ENCODE data around the gene CMTM5.

Gene CMTM5

DNA sequence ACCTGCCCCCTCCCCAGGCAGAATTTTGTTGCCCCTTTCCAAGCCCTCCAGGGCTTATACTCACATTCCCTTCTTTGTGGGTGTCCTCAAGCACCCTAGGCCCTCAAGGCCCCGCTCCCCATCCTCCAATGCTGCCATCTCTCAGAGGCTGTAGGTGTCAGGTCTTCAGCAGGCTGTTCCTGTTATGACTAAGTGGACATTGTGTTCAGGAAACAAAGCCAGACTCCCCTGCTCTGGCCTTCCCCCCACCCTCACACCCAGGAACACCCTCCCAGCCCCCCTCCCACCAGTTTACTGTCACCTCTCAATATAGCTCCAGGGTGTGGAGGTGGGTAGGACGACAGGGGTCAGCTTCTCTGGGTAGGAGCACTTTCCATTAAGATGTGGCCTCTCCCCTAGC lies 32.6 kb downstream of the CMTM5 start:
- Histone ChIP-seq H3F3A (ENCODE audit: control insufficient read depth, insufficient read depth) (no peaks in the 10 kb centered on the region), H3K27ac (ENCODE audit: low read depth, low read length) (no peak overlapping the region), H3K4me2 (ENCODE audit: low read length) (no peak overlapping the region), H3K9me2 (replicated peaks; ENCODE audit: control insufficient read depth, low read length) (no peaks in the 10 kb centered on the region), H3K36me3 (ENCODE audit: control insufficient read depth, low read length) (no peaks in the 10 kb centered on the region), H3K79me2 (ENCODE audit: control insufficient read depth, low read length) (no peaks in the 10 kb centered on the region), H3K4me3 (ENCODE audit: low read length) (no peak overlapping the region), H3K27me3 (ENCODE audit: control insufficient read depth, low read length) (no peaks in the 10 kb centered on the region), H3K4me1 (ENCODE audit: control insufficient read depth, low read length) (no peaks in the 10 kb centered on the region), H4K20me1 (ENCODE audit: control insufficient read depth, insufficient read depth, low read depth, low read length) (no peaks in the 10 kb centered on the region), H3K9me3 (ENCODE audit: control insufficient read depth, insufficient read depth, low read length) (no peaks in the 10 kb centered on the region)
- TF ChIP-seq EZH2phosphoT487 (IDR thresholded peaks at IDR 0.05; ENCODE audit: borderline replicate concordance, low read length) = no peak
- TF ChIP-seq, protein P1, sequence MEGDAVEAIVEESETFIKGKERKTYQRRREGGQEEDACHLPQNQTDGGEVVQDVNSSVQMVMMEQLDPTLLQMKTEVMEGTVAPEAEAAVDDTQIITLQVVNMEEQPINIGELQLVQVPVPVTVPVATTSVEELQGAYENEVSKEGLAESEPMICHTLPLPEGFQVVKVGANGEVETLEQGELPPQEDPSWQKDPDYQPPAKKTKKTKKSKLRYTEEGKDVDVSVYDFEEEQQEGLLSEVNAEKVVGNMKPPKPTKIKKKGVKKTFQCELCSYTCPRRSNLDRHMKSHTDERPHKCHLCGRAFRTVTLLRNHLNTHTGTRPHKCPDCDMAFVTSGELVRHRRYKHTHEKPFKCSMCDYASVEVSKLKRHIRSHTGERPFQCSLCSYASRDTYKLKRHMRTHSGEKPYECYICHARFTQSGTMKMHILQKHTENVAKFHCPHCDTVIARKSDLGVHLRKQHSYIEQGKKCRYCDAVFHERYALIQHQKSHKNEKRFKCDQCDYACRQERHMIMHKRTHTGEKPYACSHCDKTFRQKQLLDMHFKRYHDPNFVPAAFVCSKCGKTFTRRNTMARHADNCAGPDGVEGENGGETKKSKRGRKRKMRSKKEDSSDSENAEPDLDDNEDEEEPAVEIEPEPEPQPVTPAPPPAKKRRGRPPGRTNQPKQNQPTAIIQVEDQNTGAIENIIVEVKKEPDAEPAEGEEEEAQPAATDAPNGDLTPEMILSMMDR (IDR thresholded peaks at IDR 0.05; ENCODE audit: low read depth, low read length, poor library complexity, severe bottlenecking) = no peak

DNA sequence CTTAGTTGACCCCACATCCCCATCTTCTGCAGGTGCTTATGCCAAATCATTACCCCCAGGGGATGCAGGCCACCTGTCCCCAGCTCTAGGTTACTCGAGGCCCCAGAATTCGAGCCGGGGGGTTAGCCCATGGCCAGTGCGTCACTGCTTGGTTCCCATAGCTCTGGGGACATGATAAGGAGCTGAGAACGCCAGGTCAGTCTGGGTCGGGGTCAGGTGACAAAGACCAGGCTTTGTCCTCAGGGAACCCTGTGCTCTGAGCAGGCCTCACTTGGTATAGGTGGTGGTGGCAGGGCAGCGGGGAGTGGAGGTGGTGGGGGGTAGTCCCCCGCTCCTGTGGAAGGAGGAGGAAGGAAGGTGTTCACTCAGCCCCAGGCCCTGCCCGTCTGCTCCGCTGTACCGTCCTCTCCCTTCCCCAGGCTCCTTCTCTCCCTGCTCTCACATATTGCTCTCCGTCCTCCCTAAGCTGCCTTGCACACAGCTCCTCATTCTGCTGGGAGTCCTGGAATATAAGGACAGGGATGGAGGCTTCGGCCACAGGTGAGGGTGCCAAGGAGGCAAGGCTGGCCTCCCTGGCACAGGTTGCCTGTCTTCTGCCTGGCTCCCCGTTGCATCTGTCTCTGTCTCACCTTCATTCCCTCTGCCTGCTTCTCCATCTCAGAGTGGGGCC lies 33.3 kb downstream of the CMTM5 start:
- Histone ChIP-seq H3K36me3 (ENCODE audit: control insufficient read depth, low read length) (no peaks in the 10 kb centered on the region), H3K9me3 (ENCODE audit: control insufficient read depth, insufficient read depth, low read length) (no peaks in the 10 kb centered on the region), H3F3A (ENCODE audit: control insufficient read depth, insufficient read depth) (no peaks in the 10 kb centered on the region), H3K27me3 (ENCODE audit: control insufficient read depth, low read length) (no peaks in the 10 kb centered on the region), H3K79me2 (ENCODE audit: control insufficient read depth, low read length) (no peaks in the 10 kb centered on the region), H3K9me2 (replicated peaks; ENCODE audit: control insufficient read depth, low read length) (no peaks in the 10 kb centered on the region), H3K4me3 (ENCODE audit: low read length) (no peak overlapping the region), H3K4me1 (ENCODE audit: control insufficient read depth, low read length) (no peaks in the 10 kb centered on the region), H4K20me1 (ENCODE audit: control insufficient read depth, insufficient read depth, low read depth, low read length) (no peaks in the 10 kb centered on the region), H3K4me2 (ENCODE audit: low read length) (no peak overlapping the region), H3K27ac (ENCODE audit: low read depth, low read length) (no peak overlapping the region)
- TF ChIP-seq EZH2phosphoT487 (IDR thresholded peaks at IDR 0.05; ENCODE audit: borderline replicate concordance, low read length) = no peak
- TF ChIP-seq, protein P1 (IDR thresholded peaks at IDR 0.05; ENCODE audit: low read depth, low read length, poor library complexity, severe bottlenecking) = no peak

DNA sequence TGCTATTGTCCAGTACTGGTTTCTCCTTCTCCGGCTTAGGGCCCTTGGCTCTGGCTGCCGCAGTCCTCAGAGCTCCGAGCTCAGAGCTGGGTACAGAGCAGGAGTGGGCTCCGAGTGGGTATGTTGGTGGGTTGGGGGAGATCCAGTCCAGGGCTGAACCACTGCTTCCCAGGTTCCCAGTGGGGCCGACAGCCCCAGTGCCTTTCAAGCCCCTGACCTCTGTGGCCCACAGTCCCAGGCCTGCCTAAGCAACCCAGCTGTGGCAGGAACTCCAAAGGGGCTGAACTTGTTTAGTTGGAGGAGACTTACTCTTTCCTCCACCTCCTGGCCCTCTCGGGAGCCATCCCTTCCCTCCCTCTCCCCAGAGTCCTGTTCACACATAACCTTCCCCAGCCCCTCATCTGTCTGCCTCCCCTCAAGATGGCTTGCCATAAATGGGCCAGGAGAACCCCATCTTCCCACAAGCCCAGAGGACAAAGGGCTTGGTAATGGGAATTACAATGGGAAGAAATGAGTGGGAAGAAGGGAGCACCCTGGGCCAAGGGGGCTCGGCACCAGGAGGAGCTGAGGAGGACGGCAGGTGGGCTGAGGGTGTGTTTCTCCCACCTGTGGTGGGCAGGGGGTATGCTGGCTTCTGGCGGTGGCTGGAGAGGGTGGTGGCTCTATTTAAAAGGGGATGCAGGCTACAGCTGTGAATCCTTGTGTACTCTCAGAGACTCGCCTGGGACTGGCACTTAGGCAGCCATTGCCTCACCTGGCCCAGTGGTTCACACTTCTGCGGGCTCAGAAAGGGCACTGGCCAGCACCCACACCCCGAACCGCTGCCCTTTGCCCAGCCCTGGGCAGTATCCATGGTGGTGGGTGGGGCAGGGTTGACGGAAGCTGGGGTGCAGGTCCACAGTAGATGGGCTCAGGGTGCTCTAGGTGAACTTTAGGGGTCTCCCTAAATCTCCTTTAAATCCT lies 35.0 kb downstream of the CMTM5 start:
- Histone ChIP-seq H3K79me2 (ENCODE audit: control insufficient read depth, low read length) (no peaks in the 10 kb centered on the region), H3K9me2 (replicated peaks; ENCODE audit: control insufficient read depth, low read length) (no peaks in the 10 kb centered on the region)

More for the DNA sequence above, 35.0 kb downstream of the CMTM5 start:
- Histone ChIP-seq H3K9me3 (ENCODE audit: control insufficient read depth, insufficient read depth, low read length) (no peaks in the 10 kb centered on the region), H3K4me1 (ENCODE audit: control insufficient read depth, low read length) (no peaks in the 10 kb centered on the region), H3K36me3 (ENCODE audit: control insufficient read depth, low read length) (no peaks in the 10 kb centered on the region), H3K27me3 (ENCODE audit: control insufficient read depth, low read length) (no peaks in the 10 kb centered on the region), H3K4me3 (ENCODE audit: low read length) (no peak overlapping the region), H3K27ac (ENCODE audit: low read depth, low read length) (no peak overlapping the region), H3K4me2 (ENCODE audit: low read length) (no peak overlapping the region), H4K20me1 (ENCODE audit: control insufficient read depth, insufficient read depth, low read depth, low read length) (no peaks in the 10 kb centered on the region), H3F3A (ENCODE audit: control insufficient read depth, insufficient read depth) (no peaks in the 10 kb centered on the region)
- TF ChIP-seq, protein P1 (IDR thresholded peaks at IDR 0.05; ENCODE audit: low read depth, low read length, poor library complexity, severe bottlenecking) = no peak
- no peak for TF ChIP-seq EZH2phosphoT487 (IDR thresholded peaks at IDR 0.05; ENCODE audit: borderline replicate concordance, low read length)

All from DOHH2 (cell line).